GM12891 (cell line): ENCODE measurements around the gene CHCHD6.

ENCODE experiments used
- DNase-seq: peaks from one replicate; pipeline ENCODE4 v3.0.0; 2011; ENCODE audit warnings: low spot score; ENCODE audit not compliant: insufficient read length
- FAIRE-seq: peaks from 2 replicates; lab custom pipeline; 2011; peaks lifted over from hg19 to GRCh38; lab: Jason Lieb, UNC
- PAX5 ChIP-seq: IDR thresholded peaks from 2 replicates; pipeline ENCODE4 v1.6.1; 2011; ENCODE audit warnings: low read length, moderate library complexity, mild to moderate bottlenecking; ENCODE audit not compliant: insufficient read depth, severe bottlenecking
- POLR2A ChIP-seq: IDR thresholded peaks from 2 replicates; pipeline ENCODE4 v1.6.1; 2011; ENCODE audit warnings: low read depth, low read length, control low read depth
- POLR2AphosphoS5 ChIP-seq: IDR thresholded peaks from 2 replicates; pipeline ENCODE4 v1.6.1; 2011; ENCODE audit warnings: low read depth, low read length, control low read depth
- POU2F2 ChIP-seq: IDR thresholded peaks from 2 replicates; pipeline ENCODE4 v1.6.1; 2011; ENCODE audit warnings: low read depth, mild to moderate bottlenecking, control low read depth, low read length, moderate library complexity
- SPI1 ChIP-seq: IDR thresholded peaks from 2 replicates; pipeline ENCODE4 v1.6.1; 2011; ENCODE audit warnings: low read depth, low read length, control low read depth
- TAF1 ChIP-seq: IDR thresholded peaks from 2 replicates; pipeline ENCODE4 v1.6.1; 2011; ENCODE audit warnings: low read depth, low read length, control low read depth

The CHCHD6 gene

DNA sequence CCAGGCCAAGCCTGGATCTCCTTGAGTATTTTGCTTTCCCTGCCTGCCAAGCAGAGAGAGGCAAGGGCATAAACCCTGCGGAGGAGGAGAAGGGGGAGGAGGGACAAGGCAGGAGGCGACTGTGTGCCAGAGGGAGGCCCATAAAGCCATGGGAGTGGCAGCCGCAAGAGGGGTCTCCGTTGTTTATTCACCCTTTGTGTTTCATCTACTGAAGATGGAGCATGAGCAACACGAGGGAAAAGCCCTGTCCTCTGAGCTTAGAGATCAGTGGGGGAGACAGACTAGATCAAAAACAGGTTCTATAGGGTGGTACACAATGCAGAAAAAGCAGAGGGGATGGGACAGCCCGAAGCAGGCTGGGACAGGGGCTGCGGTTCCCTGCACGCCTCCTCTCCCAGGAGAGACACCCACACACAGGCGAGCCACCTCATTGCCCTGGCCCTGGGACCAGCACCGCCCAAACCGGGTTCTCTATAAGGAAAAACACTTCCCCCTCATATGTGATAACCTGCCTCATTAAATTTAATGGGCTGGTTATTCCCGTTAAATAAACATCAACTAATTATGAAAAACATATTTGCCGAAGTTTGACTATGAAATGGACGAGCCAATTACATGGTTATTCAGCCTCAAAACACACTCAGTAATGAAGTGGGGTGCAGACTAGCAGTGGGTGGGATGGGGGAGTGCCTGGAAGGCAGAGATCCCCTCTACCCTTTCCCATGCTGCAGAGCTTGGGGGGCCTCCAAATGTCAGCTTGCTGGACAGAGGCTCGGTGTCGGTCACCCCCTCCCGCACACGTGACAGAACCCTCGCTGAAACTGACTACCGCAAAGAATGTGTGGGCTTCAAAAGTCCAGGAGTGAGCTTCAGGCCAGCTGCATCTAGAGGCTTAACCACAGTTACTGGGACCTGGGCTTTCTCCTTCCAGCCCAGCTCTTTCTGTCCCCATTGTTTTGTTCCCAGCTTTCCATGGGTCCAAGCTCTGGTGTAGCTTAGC is 264.7 kb downstream of the CHCHD6 start:
- DNase-seq: no peak

DNA sequence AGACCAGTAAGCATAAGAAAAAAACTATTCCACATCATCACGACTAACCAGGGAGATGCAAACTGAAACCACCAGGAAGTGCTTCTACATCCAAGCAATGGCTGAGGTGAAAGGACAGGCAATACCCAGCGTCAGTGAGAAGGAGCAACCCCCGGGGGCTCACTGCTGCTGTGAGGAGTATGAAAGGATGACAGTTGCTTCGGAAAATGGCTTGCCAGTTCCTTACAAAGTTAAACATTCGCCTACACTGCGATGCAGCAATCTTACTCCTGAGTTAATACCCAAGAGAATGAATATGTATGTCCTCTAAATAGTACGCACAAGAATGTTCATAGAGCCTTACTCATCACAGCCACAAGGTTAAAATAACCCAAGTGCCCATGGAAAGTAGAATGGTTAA is 265.5 kb downstream of the CHCHD6 start:
- DNase-seq (no peak), FAIRE-seq (no peak)
- no peak for TF ChIP-seq POLR2AphosphoS5
- no peak for TF ChIP-seq TAF1
- TF ChIP-seq SPI1: no peak
- TF ChIP-seq POU2F2: no peak
- no peak for TF ChIP-seq PAX5

More for the DNA sequence above, 264.7 kb downstream of the CHCHD6 start:
- peak; percentile 20 for FAIRE-seq
- TF ChIP-seq PAX5 (no peak), POLR2AphosphoS5 (no peak), TAF1 (no peak), POU2F2 (no peak), POLR2A (no peak), SPI1 (no peak)

DNA sequence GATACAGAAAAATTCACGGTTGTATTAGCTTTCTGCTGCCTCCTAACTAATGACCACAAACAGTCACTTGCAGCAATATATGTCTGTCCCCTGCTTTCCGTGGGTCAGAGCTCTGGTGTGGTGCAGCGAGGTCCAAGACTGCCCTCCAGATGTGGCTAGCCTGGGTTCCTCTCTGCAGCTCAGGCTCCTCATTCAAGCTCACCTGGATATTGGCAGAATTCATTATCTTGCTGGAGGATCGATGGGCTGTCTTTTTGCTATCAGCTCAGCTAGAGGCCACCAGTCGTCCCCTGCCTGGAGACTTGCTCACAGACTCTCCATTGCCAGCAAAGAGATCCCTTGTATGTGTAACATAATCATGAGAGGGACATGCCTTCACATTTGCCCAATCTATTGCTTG is 266.1 kb downstream of the CHCHD6 start:
- TF ChIP-seq TAF1: no peak
- no peak for TF ChIP-seq POLR2A
- no peak for TF ChIP-seq POU2F2
- TF ChIP-seq PAX5: no peak
- no peak for TF ChIP-seq SPI1
- no peak for TF ChIP-seq POLR2AphosphoS5
- DNase-seq (no peak), FAIRE-seq (no peak)

- FAIRE-seq (no peak), DNase-seq (no peak)
- TF ChIP-seq TAF1: no peak
- TF ChIP-seq POLR2AphosphoS5: no peak
- TF ChIP-seq POU2F2: no peak
- TF ChIP-seq SPI1: no peak
- TF ChIP-seq POLR2A: no peak
- TF ChIP-seq PAX5: no peak
Observed at GRCh38 chr3:126970921-126971320, 266.9 kb downstream of the CHCHD6 start.

GRCh38 chr3:126971891-126972351 is 267.9 kb downstream of the CHCHD6 start:
- TF ChIP-seq SPI1 (no peak), POLR2AphosphoS5 (no peak), PAX5 (no peak), POLR2A (no peak), TAF1 (no peak), POU2F2 (no peak)
- no peak for DNase-seq
- no peak for FAIRE-seq

- FAIRE-seq: no peak
- TF ChIP-seq POLR2AphosphoS5 (no peak), TAF1 (no peak), POLR2A (no peak), PAX5 (no peak), POU2F2 (no peak)
- no peak for DNase-seq
Observed at GRCh38 chr3:126972866-126973265, 268.8 kb downstream of the CHCHD6 start.

GRCh38 chr3:126973814-126974213 is 269.8 kb downstream of the CHCHD6 start:
- FAIRE-seq (no peak), DNase-seq (no peak)
- no peak for TF ChIP-seq TAF1
- TF ChIP-seq POU2F2: no peak
- no peak for TF ChIP-seq POLR2AphosphoS5
- TF ChIP-seq SPI1: no peak
- TF ChIP-seq PAX5: no peak
- no peak for TF ChIP-seq POLR2A

- TF ChIP-seq SPI1 (no peak), POU2F2 (no peak), POLR2AphosphoS5 (no peak), PAX5 (no peak), POLR2A (no peak), TAF1 (no peak)
- DNase-seq: no peak
- no peak for FAIRE-seq
Observed at GRCh38 chr3:126974756-126975155, 270.7 kb downstream of the CHCHD6 start.

GRCh38 chr3:126976906-126977305 is 272.9 kb downstream of the CHCHD6 start:
- TF ChIP-seq SPI1 (no peak), POLR2AphosphoS5 (no peak), POLR2A (no peak), TAF1 (no peak), POU2F2 (no peak), PAX5 (no peak)
- DNase-seq (no peak), FAIRE-seq (no peak)
